Measurements from ENCODE around the gene ABCC6.
"Not testable (repeated sequence)": the region's sequence is repeated elsewhere in the genome, so short reads cannot be mapped to it uniquely, and the experiment has no call there.

ABCC6 gene

GRCh38 chr16:16190546-16190945, 32.7 kb downstream of the ABCC6 start:
- DNase-seq (ENCODE audit: low read depth), result no peak

- no peak for DNase-seq (ENCODE audit: low read depth)
Observed at GRCh38 chr16:16189842-16190241, 33.5 kb downstream of the ABCC6 start.

GRCh38 chr16:16188827-16189226, 34.5 kb downstream of the ABCC6 start:
- no peak for DNase-seq (ENCODE audit: low read depth)

GRCh38 chr16:16186820-16187219, 36.5 kb downstream of the ABCC6 start:
- DNase-seq (ENCODE audit: low read depth), result no peak

- no peak for DNase-seq (ENCODE audit: low read depth)
Observed at GRCh38 chr16:16185095-16185494, 38.2 kb downstream of the ABCC6 start.

GRCh38 chr16:16184594-16184993, 38.7 kb downstream of the ABCC6 start:
- no peak for DNase-seq (ENCODE audit: low read depth)

- DNase-seq (ENCODE audit: low read depth), result no peak
Observed at GRCh38 chr16:16183562-16183961, 39.7 kb downstream of the ABCC6 start.

GRCh38 chr16:16182918-16183317, 40.4 kb downstream of the ABCC6 start:
- DNase-seq (ENCODE audit: low read depth), result no peak

GRCh38 chr16:16181748-16182147, 41.5 kb downstream of the ABCC6 start:
- DNase-seq (ENCODE audit: low read depth), result not testable (repeated sequence)

- DNase-seq (ENCODE audit: low read depth), result no peak
Observed at GRCh38 chr16:16178455-16179162, 44.7 kb downstream of the ABCC6 start.

- DNase-seq (ENCODE audit: low read depth), result no peak
Observed at GRCh38 chr16:16176328-16176727, 47.0 kb downstream of the ABCC6 start.

GRCh38 chr16:16175296-16175695, 48.0 kb downstream of the ABCC6 start:
- no peak for DNase-seq (ENCODE audit: low read depth)

GRCh38 chr16:16172991-16173390, 50.3 kb downstream of the ABCC6 start:
- DNase-seq (ENCODE audit: low read depth), result no peak

- DNase-seq (ENCODE audit: low read depth), result no peak
Observed at GRCh38 chr16:16171332-16171919, 51.9 kb downstream of the ABCC6 start.

GRCh38 chr16:16169615-16170014, 53.7 kb downstream of the ABCC6 start:
- no peak for DNase-seq (ENCODE audit: low read depth)

- no peak for DNase-seq (ENCODE audit: low read depth)
Observed at GRCh38 chr16:16168431-16168830, 54.9 kb downstream of the ABCC6 start.

- no peak for DNase-seq (ENCODE audit: low read depth)
Observed at GRCh38 chr16:16167927-16168326, 55.4 kb downstream of the ABCC6 start.

GRCh38 chr16:16166949-16167348, 56.3 kb downstream of the ABCC6 start:
- no peak for DNase-seq (ENCODE audit: low read depth)

- no peak for DNase-seq (ENCODE audit: low read depth)
Observed at GRCh38 chr16:16166085-16166484, 57.2 kb downstream of the ABCC6 start.

GRCh38 chr16:16164243-16164642, 59.1 kb downstream of the ABCC6 start:
- DNase-seq (ENCODE audit: low read depth), result no peak

GRCh38 chr16:16163571-16163970, 59.7 kb downstream of the ABCC6 start:
- DNase-seq (ENCODE audit: low read depth), result no peak

- DNase-seq (ENCODE audit: low read depth), result no peak
Observed at GRCh38 chr16:16163109-16163508, 60.2 kb downstream of the ABCC6 start.

- DNase-seq (ENCODE audit: low read depth), result no peak
Observed at GRCh38 chr16:16162591-16162990, 60.7 kb downstream of the ABCC6 start.

GRCh38 chr16:16161840-16162239, 61.5 kb downstream of the ABCC6 start:
- not testable (repeated sequence) for DNase-seq (ENCODE audit: low read depth)

All from GM04503 (cell line).